ENCODE measurements around the gene GALNT18.

GRCh38 chr11:11463405-11463804 lies 158.4 kb downstream of the GALNT18 start:
- TF ChIP-seq CTCF (IDR thresholded peaks at IDR 0.05) (no peak), POLR2A (IDR thresholded peaks at IDR 0.05) (no peak)

Data from right lobe of liver (tissue), 4 donors.